KMS-11 (cell line): ENCODE measurements around the gene TLNRD1.

Experiments
- H2AFZ ChIP-seq: fragments of 200-600 bp; sonication (generic); 2 replicates; pipeline ENCODE4 v1.6.1; 2016; ENCODE audit warnings: antibody characterized with exemption, mixed run types, low read depth
- H3K27ac ChIP-seq: fragments of 200-600 bp; sonication (generic); 2 replicates; pipeline ENCODE4 v1.6.1; 2016; ENCODE audit warnings: mild to moderate bottlenecking, mixed run types
- H3K27me3 ChIP-seq: fragments of 200-600 bp; sonication (generic); 2 replicates; pipeline ENCODE4 v1.6.1; 2017; ENCODE audit warnings: mild to moderate bottlenecking, low read depth, mixed run types, moderate library complexity; ENCODE audit not compliant: insufficient read depth
- H3K36me3 ChIP-seq: fragments of 200-600 bp; sonication (generic); 2 replicates; pipeline ENCODE4 v1.6.1; 2017; ENCODE audit warnings: mild to moderate bottlenecking, mixed run types; ENCODE audit not compliant: insufficient read depth
- H3K4me1 ChIP-seq: fragments of 200-600 bp; sonication (generic); 2 replicates; pipeline ENCODE4 v1.6.1; 2016; ENCODE audit warnings: mild to moderate bottlenecking, low read depth, mixed run types; ENCODE audit not compliant: poor library complexity, severe bottlenecking
- H3K4me2 ChIP-seq: fragments of 200-600 bp; sonication (generic); 2 replicates; pipeline ENCODE4 v1.7.0; 2016; ENCODE audit warnings: mild to moderate bottlenecking, mixed run types
- H3K4me3 ChIP-seq: fragments of 200-600 bp; sonication (generic); IDR thresholded peaks from 2 replicates; pipeline ENCODE4 v1.6.1; 2017; ENCODE audit warnings: low read depth, low read length, mixed read lengths; ENCODE audit not compliant: insufficient read depth
- H3K79me2 ChIP-seq: fragments of 200-600 bp; sonication (generic); 2 replicates; pipeline ENCODE4 v1.6.1; 2016; ENCODE audit warnings: low read depth, mixed run types; ENCODE audit not compliant: insufficient read depth
- H3K9ac ChIP-seq: fragments of 200-600 bp; sonication (generic); 2 replicates; pipeline ENCODE4 v1.6.1; 2016; ENCODE audit warnings: mild to moderate bottlenecking, mixed run types
- H4K20me1 ChIP-seq: fragments of 200-600 bp; sonication (generic); 2 replicates; pipeline ENCODE4 v1.6.1; 2016; ENCODE audit warnings: mild to moderate bottlenecking, mixed run types; ENCODE audit not compliant: insufficient read depth
- TF ChIP-seq, protein P1 (sequence below): fragments of 200-600 bp; sonication (generic); conservative IDR thresholded peaks from 2 replicates; pipeline ENCODE4 v1.6.1; 2017; ENCODE audit warnings: low read depth, mild to moderate bottlenecking, antibody characterized with exemption, low read length, moderate library complexity, mixed read lengths

The TLNRD1 gene

DNA sequence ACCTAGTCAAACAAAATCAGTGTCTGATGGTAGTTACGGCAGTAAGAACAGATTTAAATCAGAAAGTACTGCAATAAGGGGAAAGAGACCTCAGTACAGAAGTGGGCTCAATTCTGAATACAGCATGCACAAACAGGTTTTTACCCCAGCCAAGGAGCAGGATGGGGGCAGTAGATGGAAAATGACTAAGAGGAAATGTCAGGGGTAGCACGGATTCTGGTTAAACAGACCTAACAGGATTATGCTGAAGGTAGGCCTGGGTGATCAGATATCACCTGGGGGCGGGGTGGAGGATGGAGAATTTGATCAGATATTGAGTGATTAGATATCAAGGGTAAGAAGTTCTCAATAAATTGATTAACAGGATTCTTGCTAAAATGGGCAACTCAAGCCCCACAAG is 30.1 kb upstream of the TLNRD1 start:
- no peak overlapping the region for H2AFZ ChIP-seq
- no peak overlapping the region for H3K27ac ChIP-seq
- H4K20me1 ChIP-seq, result peaks cover 4% of the 10 kb centered on the region; the same call in 1 of the 2 replicates
- no peak overlapping the region for H3K4me3 ChIP-seq
- no peaks in the 10 kb centered on the region for H3K79me2 ChIP-seq
- H3K36me3 ChIP-seq, result no peaks in the 10 kb centered on the region
- TF ChIP-seq, protein P1, sequence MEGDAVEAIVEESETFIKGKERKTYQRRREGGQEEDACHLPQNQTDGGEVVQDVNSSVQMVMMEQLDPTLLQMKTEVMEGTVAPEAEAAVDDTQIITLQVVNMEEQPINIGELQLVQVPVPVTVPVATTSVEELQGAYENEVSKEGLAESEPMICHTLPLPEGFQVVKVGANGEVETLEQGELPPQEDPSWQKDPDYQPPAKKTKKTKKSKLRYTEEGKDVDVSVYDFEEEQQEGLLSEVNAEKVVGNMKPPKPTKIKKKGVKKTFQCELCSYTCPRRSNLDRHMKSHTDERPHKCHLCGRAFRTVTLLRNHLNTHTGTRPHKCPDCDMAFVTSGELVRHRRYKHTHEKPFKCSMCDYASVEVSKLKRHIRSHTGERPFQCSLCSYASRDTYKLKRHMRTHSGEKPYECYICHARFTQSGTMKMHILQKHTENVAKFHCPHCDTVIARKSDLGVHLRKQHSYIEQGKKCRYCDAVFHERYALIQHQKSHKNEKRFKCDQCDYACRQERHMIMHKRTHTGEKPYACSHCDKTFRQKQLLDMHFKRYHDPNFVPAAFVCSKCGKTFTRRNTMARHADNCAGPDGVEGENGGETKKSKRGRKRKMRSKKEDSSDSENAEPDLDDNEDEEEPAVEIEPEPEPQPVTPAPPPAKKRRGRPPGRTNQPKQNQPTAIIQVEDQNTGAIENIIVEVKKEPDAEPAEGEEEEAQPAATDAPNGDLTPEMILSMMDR, result no peak
- no peak overlapping the region for H3K9ac ChIP-seq
- no peaks in the 10 kb centered on the region for H3K4me1 ChIP-seq
- H3K27me3 ChIP-seq, result no peaks in the 10 kb centered on the region
- H3K4me2 ChIP-seq, result no peak overlapping the region

DNA sequence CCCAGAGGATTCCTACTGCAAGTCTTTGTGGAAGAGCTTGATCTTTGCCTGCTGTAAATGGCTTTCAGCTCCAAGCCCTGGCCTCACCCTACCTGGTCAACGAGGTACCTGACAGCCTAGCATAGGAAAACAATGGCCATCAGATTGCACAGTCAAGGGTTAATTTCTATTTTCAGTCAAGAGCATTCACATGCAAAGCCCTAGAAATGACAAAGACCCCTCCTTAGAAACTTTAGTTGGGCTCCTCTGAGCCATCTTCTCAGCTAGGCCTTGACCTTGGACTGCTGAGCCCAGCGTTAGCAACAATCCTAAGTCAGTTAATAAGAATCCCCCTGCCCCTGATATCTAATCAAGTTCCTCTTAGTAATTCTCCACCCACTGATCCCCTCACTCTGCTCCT is 29.6 kb upstream of the TLNRD1 start:
- Histone ChIP-seq H3K79me2 (no peaks in the 10 kb centered on the region), H3K27ac (no peak overlapping the region), H3K4me2 (no peak overlapping the region), H4K20me1 (peaks cover 4% of the 10 kb centered on the region; the same call in 1 of the 2 replicates), H3K36me3 (no peaks in the 10 kb centered on the region), H3K4me1 (no peaks in the 10 kb centered on the region), H3K9ac (no peak overlapping the region), H3K27me3 (no peaks in the 10 kb centered on the region), H3K4me3 (no peak overlapping the region), H2AFZ (no peak overlapping the region)
- TF ChIP-seq, protein P1, result no peak

DNA sequence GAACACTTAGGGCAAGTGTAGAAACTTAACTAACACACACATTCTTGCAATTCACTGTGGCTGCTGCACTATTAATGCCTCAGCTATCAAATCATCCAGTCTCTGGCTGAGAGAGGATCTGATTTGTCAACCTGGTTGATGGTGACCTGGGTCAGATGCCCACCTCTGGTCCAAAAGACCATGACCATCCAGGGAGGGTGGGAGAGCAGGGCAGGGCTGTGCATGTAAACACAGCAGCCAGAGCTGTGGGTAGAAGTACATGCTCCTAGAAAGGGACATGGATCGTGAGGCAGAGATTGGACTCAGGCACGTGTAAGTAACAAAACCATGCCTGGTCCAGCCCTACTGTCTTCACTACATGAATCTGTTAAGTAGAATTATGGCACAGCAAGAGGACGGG is 28.4 kb upstream of the TLNRD1 start:
- no peak overlapping the region for H3K27ac ChIP-seq
- H3K4me1 ChIP-seq, result no peaks in the 10 kb centered on the region
- TF ChIP-seq, protein P1, result no peak
- H3K4me3 ChIP-seq, result no peak overlapping the region
- H4K20me1 ChIP-seq, result peaks cover 4% of the 10 kb centered on the region; the same call in 1 of the 2 replicates
- no peak overlapping the region for H2AFZ ChIP-seq
- H3K4me2 ChIP-seq, result no peak overlapping the region
- H3K9ac ChIP-seq, result no peak overlapping the region
- H3K27me3 ChIP-seq, result no peaks in the 10 kb centered on the region
- no peaks in the 10 kb centered on the region for H3K36me3 ChIP-seq
- H3K79me2 ChIP-seq, result no peaks in the 10 kb centered on the region

DNA sequence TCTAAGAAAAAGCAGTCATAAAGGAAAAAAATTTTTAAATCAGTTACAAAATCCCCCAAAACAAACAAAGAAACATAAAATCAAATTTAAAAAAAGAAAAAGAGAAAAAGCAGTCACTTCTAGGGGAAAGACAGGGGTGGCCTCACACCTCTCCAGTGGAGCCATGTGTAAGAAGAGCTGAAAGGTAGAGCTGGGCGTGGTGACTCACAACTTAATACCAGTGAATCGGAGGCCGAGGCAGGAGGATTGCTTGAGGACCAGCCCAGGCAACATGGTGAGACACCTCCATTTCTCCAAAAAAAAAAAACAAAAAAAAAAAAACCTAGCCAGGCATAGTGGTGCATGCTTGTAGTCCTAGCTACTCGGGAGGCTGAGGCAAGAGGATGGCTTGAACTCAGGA is 25.8 kb upstream of the TLNRD1 start:
- Histone ChIP-seq H3K9ac (no peak overlapping the region), H3K4me2 (no peak overlapping the region), H2AFZ (no peak overlapping the region), H3K4me3 (no peak overlapping the region), H3K4me1 (no peaks in the 10 kb centered on the region), H3K27ac (no peak overlapping the region), H4K20me1 (peaks cover 4% of the 10 kb centered on the region; the same call in 1 of the 2 replicates), H3K36me3 (no peaks in the 10 kb centered on the region; the same call in 1 of the 2 replicates), H3K27me3 (no peaks in the 10 kb centered on the region), H3K79me2 (no peaks in the 10 kb centered on the region)
- TF ChIP-seq, protein P1, result no peak
